GM21423 (cell line): ENCODE measurements around the gene ERAS.
"Not testable (repeated sequence)": the region's sequence is repeated elsewhere in the genome, so short reads cannot be mapped to it uniquely, and the experiment has no call there.

Source experiments
- ATAC-seq: cut with Tn5 transposase; IDR thresholded peaks from one replicate; pipeline ENCODE4 v1.9.1; 2021; ENCODE audit warnings: mild to moderate bottlenecking, moderate library complexity; ENCODE audit not compliant: unreplicated experiment

The ERAS gene

GRCh38 chrX:48794911-48795515 is 31.3 kb upstream of the ERAS start:
- ATAC-seq: no peak

- no peak for ATAC-seq
Observed at GRCh38 chrX:48798318-48798717, 28.0 kb upstream of the ERAS start.

GRCh38 chrX:48800574-48801279 is 25.6 kb upstream of the ERAS start:
- ATAC-seq: no peak

- ATAC-seq: peak; percentile 90
Observed at GRCh38 chrX:48801280-48802088, 24.8 kb upstream of the ERAS start, which contains the start of gene HDAC6. HDAC6 (plus strand) TSS chrX:48802067; CDS start chrX:48802693, 626 bp downstream.

DNA sequence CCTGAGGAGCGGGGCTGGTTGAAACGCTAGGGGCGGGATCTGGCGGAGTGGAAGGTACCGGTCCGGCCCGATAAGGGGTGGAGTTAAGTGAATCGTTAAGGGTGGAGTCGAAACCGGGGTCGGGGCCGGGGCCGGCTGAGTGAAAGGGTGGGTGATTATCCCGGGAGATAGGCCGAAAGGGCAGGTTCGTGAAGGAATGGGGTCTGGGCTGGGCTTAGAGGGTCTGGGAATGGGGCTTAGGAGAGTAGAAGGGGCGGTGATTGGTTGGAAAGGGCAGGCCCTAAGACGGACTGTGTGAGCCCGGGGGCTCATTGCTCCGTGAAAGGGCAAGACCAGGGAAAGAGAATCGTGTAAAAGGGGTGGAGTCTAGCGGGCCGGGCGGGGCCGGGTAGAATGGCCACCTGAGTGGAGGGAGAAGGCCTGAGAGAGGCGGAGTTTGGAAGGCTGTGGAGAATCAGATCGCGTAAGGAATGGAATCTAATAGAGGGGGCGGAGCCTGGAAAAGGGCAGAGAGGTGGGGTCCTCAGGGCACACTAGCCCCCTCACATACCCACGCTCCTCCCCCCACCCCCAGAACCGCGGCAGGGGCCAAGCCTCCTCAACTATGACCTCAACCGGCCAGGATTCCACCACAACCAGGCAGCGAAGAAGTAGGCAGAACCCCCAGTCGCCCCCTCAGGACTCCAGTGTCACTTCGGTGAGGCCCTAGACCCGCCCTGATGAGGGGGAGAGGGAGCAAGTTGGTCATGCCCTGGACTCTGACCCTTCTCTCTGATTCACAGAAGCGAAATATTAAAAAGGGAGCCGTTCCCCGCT is 24.0 kb upstream of the ERAS start:
- ATAC-seq: peak; percentile 31

- no peak for ATAC-seq
Observed at GRCh38 chrX:48802905-48803200, 23.5 kb upstream of the ERAS start.

GRCh38 chrX:48806081-48806480 is 20.2 kb upstream of the ERAS start:
- no peak for ATAC-seq

DNA sequence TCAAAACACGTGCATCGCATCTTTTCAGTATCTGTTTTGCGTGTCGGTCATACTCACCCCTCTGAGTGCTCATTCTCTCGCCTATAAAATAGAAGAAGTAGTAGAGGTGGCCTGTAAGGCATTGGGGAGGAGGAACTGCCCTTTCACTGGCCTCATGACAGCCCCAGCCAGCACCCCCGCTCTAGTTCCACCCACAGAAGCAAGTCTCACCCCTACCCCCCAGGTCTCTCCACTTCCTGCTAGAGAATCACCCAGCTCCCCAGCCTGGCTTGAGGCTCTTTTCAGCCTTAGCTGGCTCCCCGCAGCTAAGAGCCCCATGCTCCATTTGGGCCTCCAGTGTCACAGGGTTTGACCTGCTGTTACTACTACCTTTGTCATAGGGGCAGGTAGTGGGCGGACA is 12.7 kb upstream of the ERAS start:
- ATAC-seq: no peak

DNA sequence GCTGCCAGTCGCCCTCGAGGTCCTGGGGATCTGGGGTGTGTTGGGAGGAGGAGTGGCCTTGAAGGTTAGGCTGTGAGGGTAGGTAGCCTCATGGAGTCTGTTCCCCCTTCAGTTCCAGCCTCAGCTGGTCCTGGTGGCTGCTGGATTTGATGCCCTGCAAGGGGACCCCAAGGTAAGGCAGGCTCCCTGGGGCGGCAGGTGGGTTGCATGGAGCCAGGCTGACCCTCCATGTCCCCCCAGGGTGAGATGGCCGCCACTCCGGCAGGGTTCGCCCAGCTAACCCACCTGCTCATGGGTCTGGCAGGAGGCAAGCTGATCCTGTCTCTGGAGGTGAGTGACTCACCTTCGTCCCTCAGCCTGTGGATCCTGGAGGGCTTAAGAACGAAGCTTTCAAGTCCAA is 11.6 kb upstream of the ERAS start:
- no peak for ATAC-seq

DNA sequence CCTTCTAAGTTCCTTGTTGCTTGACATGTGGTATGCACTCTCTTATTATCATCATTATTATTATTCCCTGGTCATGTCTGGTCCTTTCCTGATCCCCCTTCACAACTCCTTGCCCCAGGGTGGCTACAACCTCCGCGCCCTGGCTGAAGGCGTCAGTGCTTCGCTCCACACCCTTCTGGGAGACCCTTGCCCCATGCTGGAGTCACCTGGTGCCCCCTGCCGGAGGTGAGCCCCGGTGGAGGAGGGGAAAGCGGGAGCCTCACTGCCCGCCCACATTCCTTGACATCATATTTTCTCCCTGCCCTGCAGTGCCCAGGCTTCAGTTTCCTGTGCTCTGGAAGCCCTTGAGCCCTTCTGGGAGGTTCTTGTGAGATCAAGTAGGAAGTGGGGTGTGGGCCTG is 11.0 kb upstream of the ERAS start:
- ATAC-seq: no peak

GRCh38 chrX:48816014-48816810 is 10.1 kb upstream of the ERAS start:
- ATAC-seq: no peak

DNA sequence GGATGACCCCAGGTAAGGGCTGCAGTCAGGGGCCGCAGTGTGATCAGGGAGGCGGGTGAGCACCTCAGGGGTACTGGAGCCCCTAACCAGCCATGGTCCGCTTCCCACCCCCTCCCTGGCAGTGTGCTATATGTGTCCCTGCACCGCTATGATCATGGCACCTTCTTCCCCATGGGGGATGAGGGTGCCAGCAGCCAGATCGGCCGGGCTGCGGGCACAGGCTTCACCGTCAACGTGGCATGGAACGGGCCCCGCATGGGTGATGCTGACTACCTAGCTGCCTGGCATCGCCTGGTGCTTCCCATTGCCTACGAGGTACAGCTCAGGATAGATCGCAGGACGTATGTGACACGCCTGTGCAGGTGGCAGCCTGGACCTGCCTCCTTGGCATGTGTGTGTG is 8.2 kb upstream of the ERAS start:
- ATAC-seq: no peak

DNA sequence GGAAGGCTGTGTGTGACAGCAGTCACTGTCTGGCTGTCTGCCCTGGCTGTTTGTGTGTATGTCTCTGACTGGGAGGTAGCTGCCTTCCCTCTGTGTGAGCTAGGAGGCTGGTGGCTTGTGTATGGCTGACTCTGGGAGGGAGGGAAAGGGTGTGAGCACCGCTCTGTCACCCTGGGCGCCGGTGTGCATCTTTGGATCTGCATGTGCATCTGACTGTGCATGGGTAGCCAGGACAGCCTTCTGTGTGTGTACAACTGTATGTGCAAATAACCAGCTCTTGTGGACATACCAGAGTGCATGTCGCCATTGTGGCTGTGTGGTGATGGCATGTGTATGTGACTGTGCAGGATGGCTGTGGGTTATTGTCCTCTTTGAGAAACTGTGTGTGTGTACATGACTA is 7.4 kb upstream of the ERAS start:
- ATAC-seq: no peak

GRCh38 chrX:48819394-48819793 is 6.9 kb upstream of the ERAS start:
- ATAC-seq: not testable (repeated sequence)

GRCh38 chrX:48823053-48823452 is 3.3 kb upstream of the ERAS start:
- no peak for ATAC-seq

DNA sequence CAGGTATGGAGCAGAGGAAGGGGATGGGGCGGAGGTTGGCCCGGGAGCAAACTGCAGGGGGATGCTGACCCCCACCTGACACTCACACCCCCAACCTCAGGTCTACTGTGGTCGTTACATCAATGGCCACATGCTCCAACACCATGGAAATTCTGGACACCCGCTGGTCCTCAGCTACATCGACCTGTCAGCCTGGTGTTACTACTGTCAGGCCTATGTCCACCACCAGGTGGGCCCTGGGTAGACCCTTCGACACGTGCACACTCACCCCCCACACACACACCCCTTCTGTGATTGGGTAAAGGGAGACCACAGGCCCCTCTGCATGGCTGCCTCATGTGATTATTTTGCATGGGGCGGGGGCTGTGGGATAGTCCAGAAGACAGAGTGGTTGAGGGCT is 2.2 kb upstream of the ERAS start:
- ATAC-seq: no peak

- ATAC-seq: no peak
Observed at GRCh38 chrX:48826876-48827653, 752 bp downstream of the ERAS start.

DNA sequence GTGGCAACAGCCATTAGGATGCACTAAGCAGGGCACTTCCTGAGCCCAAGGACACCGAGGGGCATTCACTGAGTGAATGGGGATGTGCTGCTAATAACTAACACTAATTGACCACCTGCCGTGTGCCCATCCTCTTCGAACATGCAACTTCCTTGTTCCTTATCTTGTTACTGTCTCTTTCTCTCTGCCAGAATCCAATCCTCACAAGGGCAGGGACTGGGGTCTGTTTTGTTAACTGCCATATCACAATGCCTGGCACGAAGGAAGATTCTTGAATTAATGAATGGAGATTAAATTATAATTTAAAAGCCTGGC is 1.3 kb downstream of the ERAS start:
- no peak for ATAC-seq

DNA sequence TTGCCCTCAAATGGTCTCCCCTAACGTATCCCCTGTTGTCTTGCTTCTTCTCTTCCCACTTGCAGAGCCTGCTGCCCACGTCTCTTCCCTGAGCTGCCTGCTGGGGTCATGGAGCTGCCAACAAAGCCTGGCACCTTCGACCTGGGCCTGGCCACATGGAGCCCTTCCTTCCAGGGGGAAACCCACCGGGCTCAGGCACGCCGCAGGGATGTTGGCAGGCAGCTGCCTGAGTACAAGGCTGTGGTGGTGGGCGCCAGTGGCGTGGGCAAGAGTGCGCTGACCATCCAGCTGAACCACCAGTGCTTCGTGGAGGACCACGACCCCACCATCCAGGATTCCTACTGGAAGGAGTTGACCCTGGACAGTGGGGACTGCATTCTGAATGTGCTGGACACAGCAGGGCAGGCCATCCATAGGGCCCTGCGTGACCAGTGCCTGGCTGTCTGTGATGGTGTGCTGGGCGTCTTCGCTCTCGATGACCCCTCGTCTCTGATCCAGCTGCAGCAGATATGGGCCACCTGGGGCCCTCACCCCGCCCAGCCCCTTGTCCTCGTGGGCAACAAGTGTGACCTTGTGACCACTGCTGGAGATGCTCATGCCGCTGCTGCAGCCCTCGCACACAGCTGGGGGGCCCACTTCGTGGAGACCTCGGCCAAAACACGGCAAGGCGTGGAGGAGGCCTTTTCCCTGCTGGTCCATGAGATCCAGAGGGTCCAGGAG is 2.9 kb downstream of the ERAS start:
- no peak for ATAC-seq
